IPS DF 6.9 (cell line): ENCODE results near the gene TGM4.

Source experiments
- DNase-seq: peaks from one replicate; pipeline ENCODE4 v3.0.0-alpha.2; 2013; ENCODE audit warnings: low read depth, low spot score
- H3K27ac ChIP-seq: one replicate; pipeline ENCODE4 v1.5.1; 2013; ENCODE audit warnings: low read length, control low read depth
- H3K27me3 ChIP-seq: 2 replicates; pipeline ENCODE4 v1.6.1; 2013; ENCODE audit warnings: mild to moderate bottlenecking, low read length; ENCODE audit not compliant: control insufficient read depth, insufficient read depth
- H3K36me3 ChIP-seq: 2 replicates; pipeline ENCODE4 v1.6.1; 2013; ENCODE audit warnings: low read length; ENCODE audit not compliant: control insufficient read depth, insufficient read depth
- H3K4me1 ChIP-seq: 2 replicates; pipeline ENCODE4 v1.6.1; 2013; ENCODE audit warnings: low read length; ENCODE audit not compliant: control insufficient read depth, insufficient read depth
- H3K4me3 ChIP-seq: 2 replicates; pipeline ENCODE4 v1.5.1; 2013; ENCODE audit warnings: mild to moderate bottlenecking, low read length
- H3K9me3 ChIP-seq: 2 replicates; pipeline ENCODE4 v1.6.1; 2013; ENCODE audit warnings: low read length, inconsistent platforms; ENCODE audit not compliant: control insufficient read depth, insufficient read depth
- whole genome bisulfite sequencing: extraction: QIAGEN DNeasy Blood & Tissue Kit; methylation state at CpG from one replicate; pipeline ENCODE4 v1.1.7; 2013; ENCODE audit warnings: mixed read lengths, missing lambda C conversion rate; ENCODE audit not compliant: insufficient read length, insufficient coverage; 5-methylcytosine and 5-hydroxymethylcytosine counted together

Gene TGM4

DNA sequence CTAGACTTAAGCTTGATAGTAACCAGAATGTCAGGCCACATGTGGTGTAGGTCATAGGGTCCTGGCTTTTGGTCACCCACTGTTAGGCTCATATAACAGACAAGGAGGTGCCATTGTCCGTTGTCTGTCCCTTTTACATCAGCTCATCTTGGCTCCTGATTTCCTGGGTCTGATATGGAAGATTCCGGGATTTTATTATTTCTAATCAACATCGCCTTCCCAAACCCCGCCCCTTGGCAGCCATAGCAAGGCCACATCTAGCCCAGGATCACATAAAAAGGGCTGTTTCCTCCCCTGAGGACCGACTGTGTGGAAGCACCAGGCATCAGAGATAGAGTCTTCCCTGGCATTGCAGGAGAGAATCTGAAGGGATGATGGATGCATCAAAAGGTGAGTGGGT lies at the start of gene TGM4:
TGM4 (plus strand) TSS at position 301 of the 400 bp plus-strand sequence; CDS start at position 372, 71 bp downstream.
- no peaks in the 10 kb centered on the region for H3K4me1 ChIP-seq
- no CpG with 5 or more reads among the region's 5 CpGs for WGBS

DNA sequence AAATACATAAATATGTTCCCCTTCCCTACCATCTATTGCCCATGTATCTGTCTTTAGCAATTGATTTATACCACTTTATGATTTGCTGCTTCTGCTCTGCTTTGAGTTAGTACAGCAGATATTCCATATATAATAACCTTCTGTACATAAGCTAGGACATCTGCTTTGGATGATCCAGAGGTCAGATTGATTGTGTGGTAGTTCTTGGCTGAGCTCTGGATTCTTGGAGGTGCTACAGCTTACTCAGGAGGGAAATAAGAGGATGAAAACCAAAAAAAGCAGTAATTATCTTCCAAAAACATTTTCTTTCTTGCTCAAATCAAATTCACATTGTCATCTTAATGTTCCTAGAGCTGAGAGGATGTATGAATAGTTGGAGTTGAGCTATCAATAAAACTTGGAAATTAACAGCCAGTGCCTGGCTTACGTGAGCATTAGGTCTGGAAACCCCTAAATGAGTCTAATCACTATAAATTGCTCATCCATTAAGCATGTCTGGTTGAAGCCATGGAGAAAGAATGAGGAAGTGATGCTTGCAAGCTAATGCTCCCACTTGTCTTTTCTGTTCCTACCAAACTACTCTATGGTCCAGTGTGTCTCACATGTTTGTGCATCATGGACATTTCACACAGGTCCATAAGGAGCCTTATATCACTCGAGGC lies 49.0 kb upstream of the TGM4 start:
- no peaks in the 10 kb centered on the region for H3K27me3 ChIP-seq
- peaks cover 2% of the 10 kb centered on the region; the same call in 1 of the 2 replicates for H3K9me3 ChIP-seq
- peaks cover 8% of the 10 kb centered on the region; the same call in 1 of the 2 replicates for H3K36me3 ChIP-seq
- no peak for DNase-seq
- no peak overlapping the region for H3K4me3 ChIP-seq
- WGBS = no CpG with 5 or more reads among the region's 2 CpGs
- H3K27ac ChIP-seq = no peak overlapping the region
- no peaks in the 10 kb centered on the region for H3K4me1 ChIP-seq

More for the DNA sequence above, at the start of gene TGM4:
- Histone ChIP-seq H3K27me3 (no peaks in the 10 kb centered on the region), H3K9me3 (no peaks in the 10 kb centered on the region), H3K27ac (no peak within 1 kb of the TSS), H3K36me3 (no peaks in the 10 kb centered on the region), H3K4me3 (no peak within 1 kb of the TSS)
- DNase-seq = no peak

GRCh38 chr3:44827196-44827595 lies 47.2 kb upstream of the TGM4 start:
- peaks cover 2% of the 10 kb centered on the region; the same call in 1 of the 2 replicates for H3K9me3 ChIP-seq
- H3K27ac ChIP-seq = no peak overlapping the region
- no peak for DNase-seq
- WGBS = no CpG with 5 or more reads among the region's 3 CpGs
- H3K36me3 ChIP-seq = peaks cover 15% of the 10 kb centered on the region; the same call in 1 of the 2 replicates
- no peaks in the 10 kb centered on the region for H3K27me3 ChIP-seq
- H3K4me3 ChIP-seq = no peak overlapping the region
- no peaks in the 10 kb centered on the region for H3K4me1 ChIP-seq

- Histone ChIP-seq H3K27me3 (no peaks in the 10 kb centered on the region), H3K9me3 (no peaks in the 10 kb centered on the region), H3K4me3 (no peak overlapping the region), H3K27ac (no peak overlapping the region), H3K36me3 (peaks cover 14% of the 10 kb centered on the region; the same call in 1 of the 2 replicates), H3K4me1 (no peaks in the 10 kb centered on the region)
- WGBS = 100% methylated on average over 1 of the region's 5 CpGs
- no peak for DNase-seq
Observed at GRCh38 chr3:44831232-44831631, 43.2 kb upstream of the TGM4 start.

- Histone ChIP-seq H3K4me1 (no peaks in the 10 kb centered on the region), H3K27me3 (no peaks in the 10 kb centered on the region), H3K9me3 (no peaks in the 10 kb centered on the region), H3K36me3 (peaks cover 14% of the 10 kb centered on the region; the same call in 1 of the 2 replicates), H3K4me3 (no peak overlapping the region), H3K27ac (no peak overlapping the region)
- DNase-seq = no peak
- WGBS = no CpG with 5 or more reads among the region's 1 CpG
Observed at GRCh38 chr3:44832032-44832431, 42.4 kb upstream of the TGM4 start.

- Histone ChIP-seq H3K27ac (no peak overlapping the region), H3K9me3 (no peaks in the 10 kb centered on the region), H3K4me3 (no peak overlapping the region), H3K27me3 (no peaks in the 10 kb centered on the region), H3K4me1 (no peaks in the 10 kb centered on the region), H3K36me3 (peaks cover 17% of the 10 kb centered on the region; the same call in 1 of the 2 replicates)
- no peak for DNase-seq
- no CpG with 5 or more reads among the region's 2 CpGs for WGBS
Observed at GRCh38 chr3:44832965-44833364, 41.4 kb upstream of the TGM4 start.

DNA sequence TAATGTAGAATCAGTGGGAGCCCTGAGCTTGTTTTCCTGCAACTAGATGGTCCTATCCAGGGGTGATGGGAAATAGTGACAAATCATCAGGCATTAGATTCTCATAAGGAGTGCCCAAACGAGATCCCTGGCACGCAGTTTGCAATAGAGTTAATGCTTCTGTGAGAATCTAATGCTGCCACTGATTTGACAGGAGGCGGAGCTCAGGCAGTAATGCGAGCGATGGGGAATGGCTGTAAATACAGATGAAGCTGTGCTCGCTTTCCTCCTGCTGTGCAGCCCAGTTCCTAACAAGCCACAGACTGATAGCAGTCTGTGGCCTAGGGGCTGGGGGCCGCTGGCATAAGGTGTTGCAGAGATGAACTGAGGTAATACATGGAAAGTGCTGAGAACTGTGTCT lies 41.0 kb upstream of the TGM4 start:
- no peaks in the 10 kb centered on the region for H3K9me3 ChIP-seq
- no peaks in the 10 kb centered on the region for H3K4me1 ChIP-seq
- no CpG with 5 or more reads among the region's 7 CpGs for WGBS
- peaks cover 17% of the 10 kb centered on the region; the same call in 1 of the 2 replicates for H3K36me3 ChIP-seq
- H3K4me3 ChIP-seq = no peak overlapping the region
- H3K27me3 ChIP-seq = no peaks in the 10 kb centered on the region
- no peak overlapping the region for H3K27ac ChIP-seq
- no peak for DNase-seq

DNA sequence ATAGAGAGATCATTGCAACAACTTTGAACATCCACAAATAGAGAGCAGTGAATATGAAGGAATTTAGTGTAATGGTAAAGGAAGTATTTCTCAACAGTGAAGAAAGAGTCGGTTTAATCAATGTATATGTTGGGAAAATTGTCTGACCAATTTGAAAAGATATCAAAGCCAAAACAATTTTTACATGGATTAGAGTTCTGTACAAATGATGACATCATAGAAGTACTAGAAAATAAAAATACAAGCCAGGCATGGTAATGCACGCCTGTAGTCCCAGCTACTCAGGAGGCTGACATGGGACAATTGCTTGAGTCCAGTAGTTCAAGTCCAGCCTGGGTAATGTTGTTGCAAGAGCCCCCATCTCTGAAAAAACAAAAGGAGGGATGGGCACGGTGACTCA lies 38.7 kb upstream of the TGM4 start:
- Histone ChIP-seq H3K4me1 (no peaks in the 10 kb centered on the region), H3K36me3 (peaks cover 13% of the 10 kb centered on the region; the same call in 1 of the 2 replicates)
- WGBS = 100% methylated on average over 1 of the region's 3 CpGs

GRCh38 chr3:44842376-44842775 lies 32.0 kb upstream of the TGM4 start:
- peaks cover 6% of the 10 kb centered on the region; the same call in 1 of the 2 replicates for H3K36me3 ChIP-seq

More for the DNA sequence above, 38.7 kb upstream of the TGM4 start:
- DNase-seq = no peak
- H3K27me3 ChIP-seq = no peaks in the 10 kb centered on the region
- H3K4me3 ChIP-seq = no peak overlapping the region
- no peak overlapping the region for H3K27ac ChIP-seq
- no peaks in the 10 kb centered on the region for H3K9me3 ChIP-seq

DNA sequence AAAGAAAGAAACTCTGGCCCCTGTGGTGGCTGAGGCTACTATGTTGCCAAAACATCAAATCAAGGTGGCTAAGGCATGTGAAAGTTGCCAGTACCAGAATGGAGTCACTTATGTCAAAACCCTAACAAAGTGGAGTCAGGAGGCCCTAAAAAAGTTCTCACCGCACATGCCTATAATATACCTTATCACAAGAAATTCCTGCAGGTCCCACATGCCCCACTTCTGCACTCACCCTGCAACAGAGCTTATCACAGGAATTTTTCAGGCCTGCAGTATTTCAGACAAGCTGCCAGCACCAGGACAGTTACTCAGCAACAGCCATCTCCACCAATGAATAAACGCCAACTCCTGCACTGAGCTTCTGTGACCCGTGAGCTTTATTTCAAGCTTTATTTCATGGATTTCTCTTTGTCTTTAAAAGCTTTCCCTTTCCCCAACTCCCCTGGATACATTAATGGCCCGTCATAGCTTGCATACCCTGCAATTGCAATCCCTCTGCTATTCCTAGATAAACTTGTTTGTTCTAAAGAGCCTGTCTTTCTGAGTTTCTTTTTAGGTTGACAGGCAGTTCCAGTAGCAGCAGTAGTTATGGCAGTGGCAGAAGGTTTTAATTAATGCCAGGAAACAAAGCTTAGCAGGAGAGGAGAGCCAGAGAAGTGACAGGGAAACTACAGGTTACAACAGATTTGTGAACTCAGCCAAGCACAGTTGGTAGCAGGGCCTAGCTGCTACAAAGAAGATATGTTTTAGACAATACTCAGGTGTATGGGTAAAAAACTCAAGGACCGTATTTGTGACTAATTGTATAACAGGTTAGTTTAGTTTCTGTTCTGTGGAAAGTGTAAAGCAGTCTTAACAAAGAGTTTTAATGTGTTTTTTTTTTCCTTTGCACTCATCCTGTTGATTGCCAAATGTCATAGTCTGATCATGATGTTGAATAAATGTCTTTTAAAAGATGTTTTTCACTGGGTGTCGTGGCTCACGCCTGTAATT lies 28.6 kb upstream of the TGM4 start:
- no peak overlapping the region for H3K4me3 ChIP-seq
- H3K9me3 ChIP-seq = no peaks in the 10 kb centered on the region
- no CpG with 5 or more reads among the region's 7 CpGs for WGBS
- no peaks in the 10 kb centered on the region for H3K4me1 ChIP-seq
- no peak for DNase-seq
- H3K36me3 ChIP-seq = no peaks in the 10 kb centered on the region; the same call in 1 of the 2 replicates
- no peak overlapping the region for H3K27ac ChIP-seq
- no peaks in the 10 kb centered on the region for H3K27me3 ChIP-seq

More at GRCh38 chr3:44842376-44842775, 32.0 kb upstream of the TGM4 start:
- no peak overlapping the region for H3K27ac ChIP-seq
- DNase-seq = no peak
- H3K4me1 ChIP-seq = no peaks in the 10 kb centered on the region
- H3K4me3 ChIP-seq = no peak overlapping the region
- WGBS = no CpG with 5 or more reads among the region's 2 CpGs
- H3K9me3 ChIP-seq = no peaks in the 10 kb centered on the region
- H3K27me3 ChIP-seq = no peaks in the 10 kb centered on the region
